K562 (cell line): ENCODE results near the gene GGNBP2. TPM values are rescaled to one million over a fixed set of nuclear protein-coding genes. Genes with fewer than 3 reads are reported as not detected.
A peak's percentile ranks its signal among the peaks of the same experiment; 100 is the strongest.

Experiments
- ATAC-seq: fragments of 200-7000 bp; cut with Tn5 transposase; 3 replicates; pipeline ENCODE4 v1.9.1; 2020; ENCODE audit warnings: moderate library complexity
- BruUV-seq: library from RNA; stranded (reverse); fragments of 400-500 nt; replicated peaks from 2 replicates; lab custom pipeline; 2021; lab: Mats Ljungman, UMichigan
- CTCF ChIA-PET: fragments of 300-600 bp; formaldehyde crosslinking; extraction: SDS; loops from one replicate; lab custom pipeline; 2021; ENCODE audit warnings: low intra/inter-chr PET ratio; lab: Yijun Ruan, JAX
- POLR2A ChIA-PET: fragments of 300-600, 350-650 bp; sonication (Branson Sonifier 250); formaldehyde crosslinking; extraction: SDS; loops from one replicate; lab custom pipeline; 2021; ENCODE audit warnings: antibody characterized with exemption, inconsistent platforms; lab: Yijun Ruan, JAX
- DNase-seq, 4 experiments: peaks; one replicate each; pipeline versions ENCODE4 v3.0.0 to v3.0.0-alpha.2; 2011 to 2018; ENCODE audit warnings: low spot score in 3 of 4, mixed read lengths in 3 of 4; ENCODE audit errors: extremely low read depth in 1 of 4
- FAIRE-seq: peaks from 2 replicates; lab custom pipeline; 2011; peaks lifted over from hg19 to GRCh38; lab: Jason Lieb, UNC
- H2AFZ ChIP-seq: 2 replicates; pipeline ENCODE4 v1.6.0; 2011; ENCODE audit warnings: low read depth, low read length, control low read depth, inconsistent platforms
- H3K27ac ChIP-seq: fragments of 200-600 bp; 3 replicates; pipeline ENCODE4 v1.8.0; 2011; ENCODE audit warnings: low read depth, mild to moderate bottlenecking, control low read depth, inconsistent platforms, low read length, moderate library complexity, mixed read lengths; ENCODE audit errors: extremely low read depth
- H3K27me3 ChIP-seq, 2 experiments: fragments of 300-600 bp in 1 of 2; 2 replicates in 1 of 2; 3 replicates in 1 of 2; pipeline versions ENCODE4 v1.6.0 to v1.8.0; 2011; ENCODE audit warnings: inconsistent platforms in 2 of 2, low read length in 2 of 2, mild to moderate bottlenecking in 1 of 2, mixed read lengths in 1 of 2, moderate library complexity in 1 of 2; ENCODE audit not compliant: control insufficient read depth in 2 of 2, insufficient read depth in 2 of 2
- H3K36me3 ChIP-seq: fragments of 300-600 bp; 3 replicates; pipeline ENCODE4 v1.8.0; 2011; ENCODE audit warnings: mild to moderate bottlenecking, low read length, inconsistent platforms; ENCODE audit not compliant: control insufficient read depth, insufficient read depth
- H3K4me1 ChIP-seq, 2 experiments: fragments of 200-600 bp in 1 of 2; replicated peaks in 1 of 2; 2 replicates in 1 of 2; 3 replicates in 1 of 2; pipeline versions ENCODE4 v1.5.1 to v1.8.0; 2011; ENCODE audit warnings: inconsistent platforms in 2 of 2, low read length in 2 of 2, mild to moderate bottlenecking in 1 of 2, mixed read lengths in 1 of 2, moderate library complexity in 1 of 2; ENCODE audit not compliant: control insufficient read depth in 2 of 2, insufficient read depth in 2 of 2
- H3K4me2 ChIP-seq: 2 replicates; pipeline ENCODE4 v1.6.1; 2011; ENCODE audit warnings: low read length, control low read depth, inconsistent platforms, mixed read lengths; ENCODE audit not compliant: insufficient read depth
- H3K4me3 ChIP-seq: fragments of 200-600 bp; sonication (generic), shearing (Covaris generic); 2 replicates; pipeline ENCODE4 v1.5.1; 2016; ENCODE audit warnings: control low read depth, inconsistent platforms
- H3K79me2 ChIP-seq: fragments of 200-600 bp; 3 replicates; pipeline ENCODE4 v1.8.0; 2011; ENCODE audit warnings: low read length, inconsistent platforms; ENCODE audit not compliant: control insufficient read depth, insufficient read depth
- H3K9ac ChIP-seq, 2 experiments: 2 replicates each; pipeline versions ENCODE4 v1.6.0 to v1.6.1; 2011; ENCODE audit warnings: low read depth in 2 of 2, low read length in 2 of 2, control low read depth in 1 of 2, inconsistent platforms in 1 of 2, mild to moderate bottlenecking in 1 of 2, mixed read lengths in 1 of 2; ENCODE audit not compliant: insufficient read depth in 1 of 2
- H3K9me1 ChIP-seq: one replicate; pipeline ENCODE4 v1.6.0; 2011; ENCODE audit warnings: inconsistent platforms, mild to moderate bottlenecking, low read length, moderate library complexity; ENCODE audit not compliant: control insufficient read depth, insufficient read depth
- H3K9me3 ChIP-seq: replicated peaks from 2 replicates; pipeline ENCODE4 v1.5.1; 2011; ENCODE audit warnings: low read depth, low read length, inconsistent platforms; ENCODE audit not compliant: control insufficient read depth, insufficient read depth
- H4K20me1 ChIP-seq: replicated peaks from 2 replicates; pipeline ENCODE4 v1.6.1; 2011; ENCODE audit warnings: low read length, inconsistent platforms, mixed read lengths; ENCODE audit not compliant: control insufficient read depth, insufficient read depth
- CTBP1 ChIP-seq: fragments of 450-650 bp; IDR thresholded peaks from 2 replicates; pipeline ENCODE4 v1.6.1; 2016; ENCODE audit warnings: borderline replicate concordance
- CTCF ChIP-seq, 3 experiments: IDR thresholded peaks in 2 of 3; conservative IDR thresholded peaks in 1 of 3; 2 replicates each; pipeline ENCODE4 v1.5.1; 2011 to 2012; ENCODE audit warnings: low read length in 3 of 3, mild to moderate bottlenecking in 3 of 3, control low read depth in 2 of 3, improper control_type of control experiment in 1 of 3, inconsistent platforms in 1 of 3, low read depth in 1 of 3, mixed read lengths in 1 of 3, moderate library complexity in 1 of 3; ENCODE audit not compliant: insufficient read depth in 2 of 3
- DACH1 ChIP-seq: fragments of 450-650 bp; IDR thresholded peaks from 2 replicates; pipeline ENCODE4 v1.6.1; 2018; ENCODE audit not compliant: partially characterized antibody
- DPF2 ChIP-seq: fragments of 450-650 bp; IDR thresholded peaks from 2 replicates; pipeline ENCODE4 v1.6.1; 2016
- EP300 ChIP-seq: IDR thresholded peaks from 2 replicates; pipeline ENCODE4 v1.6.1; 2012; ENCODE audit warnings: low read length, improper control_type of control experiment
- PBX2 ChIP-seq, 2 experiments: IDR thresholded peaks in 1 of 2; conservative IDR thresholded peaks in 1 of 2; 2 replicates each; pipeline ENCODE4 v1.6.1; 2016; ENCODE audit warnings: low read depth in 2 of 2, mild to moderate bottlenecking in 1 of 2, missing compliant biosample characterization in 1 of 2, missing genetic modification characterization in 1 of 2, moderate library complexity in 1 of 2
- RCOR1 ChIP-seq, 2 experiments: IDR thresholded peaks; 2 replicates each; pipeline ENCODE4 v1.6.1; 2012; ENCODE audit warnings: low read depth in 2 of 2, low read length in 2 of 2, borderline replicate concordance in 1 of 2, improper control_type of control experiment in 1 of 2
- SMAD2 ChIP-seq: fragments of 150-350 bp; IDR thresholded peaks from 2 replicates; pipeline ENCODE4 v1.6.1; 2014; ENCODE audit warnings: low read depth, mild to moderate bottlenecking, low read length
- TBP ChIP-seq: optimal IDR thresholded peaks from 2 replicates; pipeline ENCODE3; 2011; ENCODE audit warnings: low read depth, low read length, improper control_type of control experiment
- TFAP4 ChIP-seq: sonication (generic); formaldehyde crosslinking; IDR thresholded peaks from 2 replicates; pipeline ENCODE4 v1.8.0; 2022; ENCODE audit warnings: missing genetic modification reagents, mild to moderate bottlenecking, moderate library complexity, borderline replicate concordance
- ZNF584 ChIP-seq: fragments of 200-800 bp; sonication (Bioruptor generic); IDR thresholded peaks from 2 replicates; pipeline ENCODE4 v1.6.1; 2016; ENCODE audit warnings: low read depth, mild to moderate bottlenecking, missing genetic modification characterization, missing compliant biosample characterization
- WGBS: fragments of 100-300 bp; shearing (Covaris generic); methylation state at CpG from one replicate; pipeline ENCODE4 v1.1.6; 2016; ENCODE audit warnings: low coverage, mixed read lengths; ENCODE audit not compliant: insufficient coverage; ENCODE audit errors: missing lambda C conversion rate; 5-methylcytosine and 5-hydroxymethylcytosine counted together
- in situ Hi-C: fragments of 300-500 bp; cut with MboI; formaldehyde crosslinking; loops from 4 replicates; pipeline ENCODE4 v1.15.0; 2018; ENCODE audit warnings: inconsistent platforms, mixed read lengths
- intact Hi-C: fragments of 100-400 bp; cut with micrococcal nuclease; formaldehyde crosslinking; loops from 2 replicates; pipeline ENCODE4 v1.14.2; 2022
- polyA plus RNA-seq, 8 experiments: library from polyadenylated mRNA; depleted of rRNA in 4 of 8; stranded (reverse) in 5 of 8; unstranded in 3 of 8; fragments of >200 nt; fragmentation: Nextera tagmentation in 2 of 8; fragmentation: Illumina TruSeq in 1 of 8; extraction: Ambion mirVana in 2 of 8; extraction: Trizol in 1 of 8; gene quantifications; 2 replicates each; pipeline versions ENCODE4 v1.2.1 to v1.2.3, GENCODE V29; 2011 to 2014; ENCODE audit warnings: inconsistent platforms in 1 of 8, missing spikeins in 1 of 8
- total RNA-seq, 7 experiments: library from RNA; depleted of rRNA in 6 of 7; stranded (reverse); fragments of >200 nt in 6 of 7; fragmentation: Illumina TruSeq in 2 of 7; extraction: Trizol in 2 of 7; gene quantifications; 2 replicates each; pipeline versions ENCODE4 v1.2.1 to v1.2.3, GENCODE V29; 2011 to 2021; ENCODE audit warnings: low replicate concordance in 1 of 7

GGNBP2 gene
- total and polyA plus RNA-seq, 9 of the 15 experiments (the other 6 are each of a cell fraction or from before 2014, with no cell fraction given), result 35.7 to 96.6 (median 64.1) TPM

GRCh38 chr17:36597226-36597625 is 52.5 kb downstream of the GGNBP2 start:
- peak; percentile 38 to 81 (median 56) for DNase-seq
- in situ Hi-C loops, result no loop called here
- TF ChIP-seq CTCF (IDR thresholded peaks at IDR 0.05 in 2 of 3, conservative IDR thresholded peaks at IDR 0.05 in 1 of 3; ENCODE audit: insufficient read depth in 2 of 3, low read depth in 1 of 3, low read length in 3 of 3) (peak in 1 of 3 experiments; percentile 21; a peak in 1 of 6 replicates), TFAP4 (CRISPR knock-in tag) (0 out of 2 replicates have a peak, but pooled peaks have one; percentile 16), ZNF584 (CRISPR knock-in tag) (no peak), SMAD2 (no peak), TBP (peak; percentile 20), RCOR1 (IDR thresholded peaks at IDR 0.05; ENCODE audit: borderline replicate concordance in 1 of 2, low read depth in 2 of 2, low read length in 2 of 2) (peak in 1 of 2 experiments; percentile 19; a peak in 1 of 4 replicates), PBX2 (CRISPR knock-in tag; IDR thresholded peaks at IDR 0.05; ENCODE audit: low read depth) (no peak), PBX2 (tag; conservative IDR thresholded peaks at IDR 0.05; ENCODE audit: low read depth) (peak; percentile 78), CTBP1 (peak; percentile 42; the same call in 1 of the 2 replicates), EP300 (0 out of 2 replicates have a peak, but pooled peaks have one; percentile 6), DPF2 (peak; percentile 31; the same call in 1 of the 2 replicates), DACH1 (no peak)

More at GRCh38 chr17:36597226-36597625, 52.5 kb downstream of the GGNBP2 start:
- H3K9me3 ChIP-seq, result no peaks in the 10 kb centered on the region
- no peak overlapping the region for H2AFZ ChIP-seq
- H3K9me1 ChIP-seq, result no peaks in the 10 kb centered on the region
- peaks cover 85% of the 10 kb centered on the region for H3K79me2 ChIP-seq
- no peak for FAIRE-seq
- H4K20me1 ChIP-seq, result no peaks in the 10 kb centered on the region; the same call in 1 of the 2 replicates
- peak overlapping the region; percentile 40; the same call in 2 of the 3 replicates for H3K27ac ChIP-seq
- no peak overlapping the region; a peak in 2 of 4 replicates for H3K9ac ChIP-seq
- ChIA-PET POLR2A (interaction anchor here (0.5 kb wide), 1 partner anchor 677 kb away, joined by 3 read pairs; no protein-coding TSS in a partner anchor), CTCF (no interaction called here)
- BruUV-seq, result no TSS peak
- no peaks in the 10 kb centered on the region for H3K27me3 ChIP-seq
- 7% methylated on average over 6 of the region's 6 CpGs for WGBS
- peak overlapping the region; percentile 43 for H3K4me2 ChIP-seq
- peaks cover 68% of the 10 kb centered on the region for H3K36me3 ChIP-seq
- H3K4me3 ChIP-seq, result no peak overlapping the region
- ATAC-seq, result peak; percentile 31
- H3K4me1 ChIP-seq, result peaks cover 73 to 90% of the 10 kb centered on the region in 2 experiments
- intact Hi-C loops, result no loop called here
